Mucosa of rectum (tissue), 2 donors: ENCODE data around the gene FBXO15.

ENCODE experiments used
- H3K27ac ChIP-seq, 2 donors: one replicate each; pipeline ENCODE4 v1.7.0; 2013; ENCODE audit warnings: inconsistent platforms in 2 of 2, low read depth in 2 of 2, low read length in 2 of 2
- H3K27me3 ChIP-seq, 2 donors: one replicate each; pipeline ENCODE4 v1.7.0; 2013; ENCODE audit warnings: low read length in 2 of 2; ENCODE audit not compliant: control insufficient read depth in 2 of 2, insufficient read depth in 2 of 2
- H3K36me3 ChIP-seq, 2 donors: one replicate each; pipeline ENCODE4 v1.7.0; 2013; ENCODE audit warnings: low read length in 2 of 2; ENCODE audit not compliant: control insufficient read depth in 2 of 2, insufficient read depth in 2 of 2
- H3K4me1 ChIP-seq, 2 donors: one replicate each; pipeline ENCODE4 v1.7.0; 2013; ENCODE audit warnings: low read length in 2 of 2, mild to moderate bottlenecking in 1 of 2; ENCODE audit not compliant: control insufficient read depth in 2 of 2, insufficient read depth in 2 of 2
- H3K4me3 ChIP-seq, 2 donors: one replicate each; pipeline ENCODE4 v1.7.0; 2013; ENCODE audit warnings: low read length in 2 of 2
- H3K9ac ChIP-seq, 2 donors: one replicate each; pipeline ENCODE4 v1.7.0; 2013; ENCODE audit warnings: low read length in 2 of 2, low read depth in 1 of 2, mild to moderate bottlenecking in 1 of 2
- H3K9me3 ChIP-seq, 2 donors: one replicate each; pipeline ENCODE4 v1.7.0; 2013; ENCODE audit warnings: low read length in 2 of 2; ENCODE audit not compliant: control insufficient read depth in 2 of 2
- donor health status: healthy.
- donor health status: Normal muscosa, but diverticular disease.

Gene FBXO15

DNA sequence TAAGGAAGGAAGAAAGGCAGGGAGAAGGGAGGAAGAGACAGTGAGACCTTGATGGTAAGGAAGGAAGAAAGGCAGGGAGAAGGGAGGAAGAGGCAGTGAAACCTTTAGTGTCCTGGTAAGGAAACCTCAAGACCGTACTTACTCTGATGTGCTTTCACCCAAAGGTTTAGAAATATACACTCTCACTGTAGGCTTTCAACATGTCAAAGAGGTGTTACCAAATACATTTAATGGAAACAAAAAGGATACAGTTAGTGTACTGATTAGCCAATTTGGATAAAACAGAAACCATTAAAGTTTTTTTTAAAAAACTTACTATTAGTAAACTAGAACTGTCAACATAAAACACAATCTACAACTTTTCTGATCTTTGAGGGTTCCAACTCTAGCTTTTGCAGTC lies 7.1 kb downstream of the FBXO15 start:
- Histone ChIP-seq H3K4me3 (no peak overlapping the region), H3K9ac (no peak overlapping the region), H3K27ac (no peak overlapping the region), H3K9me3 (no peaks in the 10 kb centered on the region), H3K27me3 (peaks cover 2 to 3% of the 10 kb centered on the region in 2 donors), H3K4me1 (no peaks in the 10 kb centered on the region), H3K36me3 (no peaks in the 10 kb centered on the region)

DNA sequence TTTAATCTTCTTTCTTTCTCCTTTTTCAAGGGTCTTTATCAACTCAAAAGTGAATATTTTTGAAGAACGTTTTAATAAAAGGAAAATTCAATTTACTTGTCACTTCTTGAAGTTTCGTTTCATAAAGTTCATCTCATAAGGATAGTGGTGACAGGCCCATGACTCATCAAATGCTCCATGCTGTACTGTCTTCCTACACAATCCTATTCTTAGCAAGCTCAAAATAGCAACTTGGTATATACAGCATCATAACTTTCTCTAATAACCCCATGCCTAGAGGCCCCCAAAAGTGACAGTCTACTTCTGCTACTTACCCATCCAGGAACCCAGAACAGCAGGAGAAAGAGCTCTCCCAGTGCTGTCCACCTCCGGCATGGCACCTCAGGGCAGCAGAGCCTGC lies 7.7 kb downstream of the FBXO15 start:
- Histone ChIP-seq H3K9ac (no peak overlapping the region), H3K4me3 (no peak overlapping the region), H3K27me3 (peaks cover 2 to 3% of the 10 kb centered on the region in 2 donors), H3K4me1 (no peaks in the 10 kb centered on the region), H3K27ac (no peak overlapping the region), H3K36me3 (no peaks in the 10 kb centered on the region), H3K9me3 (no peaks in the 10 kb centered on the region)

DNA sequence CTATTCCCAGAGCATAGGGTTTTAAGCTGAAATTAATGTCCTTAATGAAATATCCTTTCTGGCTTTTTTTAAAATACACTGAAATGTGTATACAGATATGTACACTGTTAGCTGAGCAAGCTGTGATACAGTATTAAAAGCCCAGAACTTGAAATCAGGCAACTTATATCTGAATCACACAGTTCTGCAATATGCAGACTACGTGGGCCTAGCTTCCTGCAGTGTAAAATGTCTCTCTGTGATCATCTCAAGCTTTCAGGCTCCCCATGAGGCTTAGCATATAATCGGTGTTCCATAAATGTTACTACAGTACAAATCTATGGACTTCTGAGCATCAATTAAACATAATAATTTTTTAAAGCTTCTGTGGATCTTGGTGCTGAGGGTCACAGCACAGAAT lies 8.2 kb downstream of the FBXO15 start:
- H3K36me3 ChIP-seq = no peaks in the 10 kb centered on the region
- no peaks in the 10 kb centered on the region for H3K9me3 ChIP-seq
- no peaks in the 10 kb centered on the region for H3K4me1 ChIP-seq
- H3K9ac ChIP-seq = no peak overlapping the region
- H3K27me3 ChIP-seq = peaks cover 2 to 3% of the 10 kb centered on the region in 2 donors
- H3K27ac ChIP-seq = no peak overlapping the region
- no peak overlapping the region for H3K4me3 ChIP-seq

DNA sequence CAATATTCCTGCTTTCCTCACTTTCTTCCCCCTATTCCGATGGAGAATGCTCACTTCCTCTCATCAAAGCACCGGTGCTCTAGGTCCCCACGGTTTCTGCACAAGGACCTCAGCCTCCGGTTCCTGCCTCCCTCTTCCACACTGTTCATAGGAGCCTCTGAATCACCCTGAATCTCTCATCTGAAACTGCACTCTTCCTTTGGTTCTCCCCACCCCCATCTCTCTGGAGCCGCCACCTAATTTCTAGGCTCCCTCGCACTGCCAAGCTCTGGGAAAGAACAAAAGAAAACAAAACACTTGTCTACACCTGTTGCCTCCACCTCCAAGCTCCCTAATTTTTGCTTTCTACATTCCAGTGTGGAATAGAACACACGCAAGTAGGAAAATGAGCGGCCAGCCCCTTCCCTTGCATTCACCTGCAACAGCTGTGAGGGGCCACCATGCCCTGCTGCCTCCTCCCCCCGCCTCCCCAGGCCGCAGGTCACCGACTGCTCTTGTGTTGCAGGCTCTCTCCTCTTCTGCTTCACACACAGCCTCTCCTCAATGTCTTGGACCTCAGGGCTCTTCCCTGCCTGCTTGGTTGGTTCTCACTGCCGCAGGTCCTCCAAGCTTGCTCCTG lies 9.6 kb downstream of the FBXO15 start:
- no peak overlapping the region for H3K27ac ChIP-seq
- H3K9me3 ChIP-seq = no peaks in the 10 kb centered on the region
- H3K27me3 ChIP-seq = peaks cover 2 to 3% of the 10 kb centered on the region in 2 donors
- H3K9ac ChIP-seq = no peak overlapping the region
- no peaks in the 10 kb centered on the region for H3K4me1 ChIP-seq
- no peaks in the 10 kb centered on the region for H3K36me3 ChIP-seq
- no peak overlapping the region for H3K4me3 ChIP-seq

DNA sequence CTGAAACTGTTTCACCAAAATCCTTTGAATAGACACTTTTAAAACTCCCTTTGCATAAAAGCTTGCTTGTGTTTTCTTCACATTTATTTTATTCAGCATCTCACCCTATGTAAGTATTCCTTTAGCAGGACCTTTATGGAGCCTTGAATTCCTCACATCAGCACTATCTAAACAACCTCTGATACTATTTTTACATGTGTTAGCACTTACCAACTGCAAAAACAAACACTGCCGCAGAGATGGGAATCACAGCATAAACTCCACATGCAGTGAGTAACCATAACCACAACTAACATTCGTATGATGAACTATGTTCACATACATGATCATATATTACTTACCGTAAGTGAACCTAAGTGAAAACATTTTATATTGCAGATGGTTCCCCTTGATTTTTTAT lies 15.4 kb downstream of the FBXO15 start:
- no peak overlapping the region for H3K9ac ChIP-seq
- H3K36me3 ChIP-seq = no peaks in the 10 kb centered on the region
- H3K27me3 ChIP-seq = peaks cover 0 to 2% of the 10 kb centered on the region in 2 donors
- no peak overlapping the region for H3K27ac ChIP-seq
- H3K9me3 ChIP-seq = no peaks in the 10 kb centered on the region
- no peak overlapping the region for H3K4me3 ChIP-seq
- no peaks in the 10 kb centered on the region for H3K4me1 ChIP-seq

DNA sequence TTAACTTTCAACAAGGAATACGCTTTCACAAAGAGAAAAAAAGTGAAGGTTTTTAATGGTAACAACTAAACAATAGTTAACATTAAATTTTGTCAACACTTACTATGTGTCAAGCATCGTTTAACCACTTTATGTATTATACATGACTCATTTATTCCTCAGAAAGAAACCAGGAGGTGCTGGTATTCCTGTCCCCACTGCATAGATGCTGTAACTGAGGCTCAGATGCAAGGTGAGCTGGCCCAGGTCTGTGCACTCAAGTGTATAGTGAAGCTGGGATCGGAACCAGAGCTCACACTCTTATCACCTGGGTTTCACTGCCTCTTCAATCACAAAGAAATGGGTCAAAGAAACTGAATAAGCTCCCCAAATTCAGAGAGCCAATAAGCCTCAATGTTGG lies 16.5 kb downstream of the FBXO15 start:
- Histone ChIP-seq H3K9ac (no peak overlapping the region), H3K4me1 (no peaks in the 10 kb centered on the region), H3K27ac (no peak overlapping the region), H3K27me3 (peaks cover 0 to 2% of the 10 kb centered on the region in 2 donors), H3K36me3 (no peaks in the 10 kb centered on the region), H3K4me3 (no peak overlapping the region), H3K9me3 (no peaks in the 10 kb centered on the region)

DNA sequence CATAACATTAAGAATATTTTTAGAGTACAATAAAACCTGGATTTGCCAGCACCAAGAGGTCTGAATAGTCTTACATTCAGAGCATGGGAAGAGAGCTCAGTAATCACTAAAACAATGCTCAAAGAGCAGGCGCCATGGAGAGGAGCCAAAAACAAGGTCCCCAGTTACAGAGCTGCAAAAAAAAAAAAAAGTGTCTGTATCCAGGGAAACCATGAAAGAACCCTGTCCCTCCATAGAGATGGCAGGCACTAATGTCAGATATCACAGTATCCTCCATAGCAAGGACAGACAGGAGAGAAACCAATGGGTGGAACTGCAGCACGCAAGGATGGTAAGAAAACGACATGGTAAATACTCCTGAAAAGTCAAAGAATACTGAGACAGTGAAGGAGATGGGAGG lies 19.5 kb downstream of the FBXO15 start:
- Histone ChIP-seq H3K4me3 (no peak overlapping the region), H3K4me1 (no peaks in the 10 kb centered on the region), H3K9me3 (no peaks in the 10 kb centered on the region), H3K36me3 (no peaks in the 10 kb centered on the region), H3K9ac (no peak overlapping the region), H3K27me3 (peaks cover 2 to 3% of the 10 kb centered on the region in 2 donors), H3K27ac (no peak overlapping the region)

DNA sequence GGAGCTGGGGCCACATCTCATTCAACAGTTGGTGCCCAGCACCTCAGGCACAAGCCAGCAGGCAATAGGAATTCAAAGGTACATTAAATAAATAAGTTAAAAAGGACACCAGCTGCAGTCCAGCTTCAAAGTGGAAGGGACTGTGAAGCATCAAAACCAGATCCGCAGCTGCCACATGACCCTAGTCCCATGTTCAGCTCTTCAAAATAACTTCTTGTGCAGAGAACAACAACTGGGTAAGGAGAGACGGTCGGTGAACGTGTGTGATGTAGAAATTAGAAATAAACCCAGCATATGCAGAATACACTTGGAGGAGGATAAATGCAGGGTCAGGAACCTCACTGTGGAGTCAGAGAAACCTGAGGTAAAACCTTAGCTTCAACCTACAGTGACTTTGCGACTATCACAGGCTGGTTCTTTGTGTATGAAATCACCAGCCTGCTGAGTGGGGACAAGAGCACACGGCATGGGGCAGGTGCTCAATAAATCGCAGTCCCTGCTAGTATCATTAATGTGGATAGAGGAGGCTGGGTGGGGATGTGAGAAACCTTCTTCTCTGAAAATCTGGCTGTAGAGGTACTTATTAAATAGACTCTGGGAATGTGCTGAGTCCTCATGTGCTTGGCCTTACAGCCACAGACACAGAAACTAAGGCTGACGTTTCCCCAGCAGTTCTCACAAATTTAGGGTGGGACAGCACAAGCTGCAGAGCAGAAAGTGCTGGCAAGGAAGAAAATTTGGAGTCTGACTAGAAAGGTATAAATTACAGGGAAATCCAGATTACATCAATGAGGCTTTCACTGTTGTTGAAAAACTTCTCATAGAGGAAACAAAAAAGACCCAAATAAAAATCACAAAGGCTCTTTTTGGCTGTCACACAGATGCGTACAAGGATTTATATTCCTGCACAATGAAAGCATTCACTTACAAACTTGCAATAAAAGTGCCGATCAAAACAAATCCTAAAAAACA lies 20.7 kb downstream of the FBXO15 start:
- no peak overlapping the region for H3K4me3 ChIP-seq
- H3K4me1 ChIP-seq = no peaks in the 10 kb centered on the region
- H3K27me3 ChIP-seq = peaks cover 2 to 6% of the 10 kb centered on the region in 2 donors
- H3K9me3 ChIP-seq = no peaks in the 10 kb centered on the region
- no peak overlapping the region for H3K9ac ChIP-seq
- H3K27ac ChIP-seq = no peak overlapping the region
- H3K36me3 ChIP-seq = no peaks in the 10 kb centered on the region

DNA sequence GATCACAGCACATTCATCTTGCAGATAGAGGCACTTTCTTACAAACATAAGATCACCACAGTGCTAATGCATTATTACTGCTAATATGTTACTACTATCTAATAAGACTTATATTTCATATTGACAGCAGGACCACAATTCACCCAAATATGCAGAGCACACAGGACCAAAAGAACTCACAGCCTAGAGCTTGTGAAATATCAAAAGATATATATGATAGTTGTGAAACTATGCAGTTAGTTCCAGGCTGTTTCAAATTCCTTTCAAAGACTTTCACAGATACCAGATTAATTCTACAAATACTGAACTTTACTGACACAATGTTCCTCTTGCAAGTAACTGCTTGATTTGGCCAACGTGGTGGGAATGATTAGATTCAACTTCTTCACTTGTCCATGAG lies 23.0 kb downstream of the FBXO15 start:
- Histone ChIP-seq H3K36me3 (no peaks in the 10 kb centered on the region), H3K4me1 (no peaks in the 10 kb centered on the region), H3K9ac (no peak overlapping the region), H3K27me3 (peaks cover 4 to 6% of the 10 kb centered on the region in 2 donors), H3K4me3 (no peak overlapping the region), H3K9me3 (no peaks in the 10 kb centered on the region), H3K27ac (no peak overlapping the region)

DNA sequence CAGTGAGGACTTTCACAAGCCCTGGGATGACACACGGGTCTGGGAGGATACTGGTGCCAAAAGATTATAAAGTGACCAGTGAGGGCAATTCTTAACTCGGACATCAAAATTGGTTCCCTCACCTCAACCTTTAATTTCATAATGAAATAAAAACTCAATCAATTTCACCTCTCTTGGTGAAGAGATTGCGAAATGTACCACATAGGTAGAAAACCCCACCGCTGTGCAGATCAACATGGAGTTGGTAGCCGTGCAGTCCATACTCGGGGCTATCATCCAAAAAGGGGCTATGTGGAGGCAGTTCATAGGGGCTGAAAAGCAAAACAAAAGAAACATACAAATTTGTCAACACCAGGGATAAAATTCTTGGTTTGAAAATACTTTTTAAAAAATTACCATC lies 24.4 kb downstream of the FBXO15 start:
- H3K27ac ChIP-seq = no peak overlapping the region
- no peaks in the 10 kb centered on the region for H3K36me3 ChIP-seq
- H3K4me3 ChIP-seq = no peak overlapping the region
- H3K4me1 ChIP-seq = no peaks in the 10 kb centered on the region
- H3K9ac ChIP-seq = no peak overlapping the region
- H3K9me3 ChIP-seq = no peaks in the 10 kb centered on the region
- H3K27me3 ChIP-seq = peaks cover 3 to 6% of the 10 kb centered on the region in 2 donors
